GM18868 (cell line): Measurements from ENCODE around the gene NTM.

Experiments
- ATAC-seq: cut with Tn5 transposase; IDR thresholded peaks from one replicate; pipeline ENCODE4 v1.9.1; 2021; ENCODE audit warnings: mild to moderate bottlenecking, moderate library complexity; ENCODE audit not compliant: unreplicated experiment

NTM gene

GRCh38 chr11:132078264-132079076 is 708.1 kb downstream of the NTM start:
- no peak for ATAC-seq

- ATAC-seq: no peak
Observed at GRCh38 chr11:132080127-132080526, 709.7 kb downstream of the NTM start.

- ATAC-seq: no peak
Observed at GRCh38 chr11:132082566-132082965, 712.2 kb downstream of the NTM start.

GRCh38 chr11:132084433-132084832 is 714.0 kb downstream of the NTM start:
- no peak for ATAC-seq

GRCh38 chr11:132087148-132087547 is 716.7 kb downstream of the NTM start:
- no peak for ATAC-seq

GRCh38 chr11:132088551-132088950 is 718.1 kb downstream of the NTM start:
- no peak for ATAC-seq

- ATAC-seq: no peak
Observed at GRCh38 chr11:132093536-132094259, 723.3 kb downstream of the NTM start.

- ATAC-seq: no peak
Observed at GRCh38 chr11:132094598-132094997, 724.2 kb downstream of the NTM start.

- ATAC-seq: no peak
Observed at GRCh38 chr11:132095230-132096131, 725.1 kb downstream of the NTM start.

- ATAC-seq: no peak
Observed at GRCh38 chr11:132096132-132096825, 725.9 kb downstream of the NTM start.

- ATAC-seq: peak; percentile 87
Observed at GRCh38 chr11:132099692-132100091, 729.3 kb downstream of the NTM start.

- ATAC-seq: no peak
Observed at GRCh38 chr11:132100583-132100982, 730.2 kb downstream of the NTM start.

GRCh38 chr11:132101881-132102280 is 731.5 kb downstream of the NTM start:
- ATAC-seq: no peak

- ATAC-seq: no peak
Observed at GRCh38 chr11:132103021-132103420, 732.6 kb downstream of the NTM start.

- ATAC-seq: no peak
Observed at GRCh38 chr11:132106096-132106982, 735.9 kb downstream of the NTM start.

GRCh38 chr11:132111316-132111715 is 740.9 kb downstream of the NTM start:
- ATAC-seq: no peak

GRCh38 chr11:132111838-132112237 is 741.4 kb downstream of the NTM start:
- ATAC-seq: no peak

GRCh38 chr11:132112846-132113245 is 742.4 kb downstream of the NTM start:
- ATAC-seq: no peak

- no peak for ATAC-seq
Observed at GRCh38 chr11:132114185-132114584, 743.8 kb downstream of the NTM start.

- no peak for ATAC-seq
Observed at GRCh38 chr11:132114743-132115142, 744.3 kb downstream of the NTM start.
